MCF 10A (cell line): ENCODE results near the gene CPSF3. TPM values are rescaled to one million over a fixed set of nuclear protein-coding genes. Genes with fewer than 3 reads are reported as not detected.

Experiments
- BruUV-seq: library from RNA; stranded (reverse); fragments of 400-500 nt; replicated peaks from 2 replicates; lab custom pipeline; 2021; lab: Mats Ljungman, UMichigan
- CTCF ChIA-PET: fragments of 300-600 bp; sonication (Branson Sonifier 250); formaldehyde crosslinking; extraction: SDS; loops from one replicate; lab custom pipeline; 2021; ENCODE audit warnings: antibody characterized with exemption, inconsistent platforms; lab: Yijun Ruan, JAX
- POLR2A ChIA-PET: fragments of 300-600, 350-650 bp; sonication (Branson Sonifier 250); formaldehyde crosslinking; extraction: SDS; loops from one replicate; lab custom pipeline; 2020; ENCODE audit warnings: antibody characterized with exemption, inconsistent platforms; lab: Yijun Ruan, JAX
- DNase-seq: peaks from one replicate; pipeline ENCODE4 v3.0.0-alpha.2; 2018; ENCODE audit not compliant: unreplicated experiment
- H3K27ac Mint-ChIP-seq: one replicate; pipeline ENCODE4 v1.8.0; 2022; ENCODE audit warnings: mild to moderate bottlenecking, low read depth, mixed read lengths; ENCODE audit not compliant: unreplicated experiment
- H3K27me3 Mint-ChIP-seq: one replicate; pipeline ENCODE4 v1.8.0; 2022; ENCODE audit warnings: mixed read lengths; ENCODE audit not compliant: insufficient read depth, unreplicated experiment
- H3K36me3 Mint-ChIP-seq: one replicate; pipeline ENCODE4 v1.8.0; 2022; ENCODE audit warnings: mild to moderate bottlenecking, moderate library complexity, mixed read lengths; ENCODE audit not compliant: insufficient read depth, unreplicated experiment
- H3K4me1 Mint-ChIP-seq: one replicate; pipeline ENCODE4 v1.8.0; 2022; ENCODE audit warnings: mixed read lengths; ENCODE audit not compliant: insufficient read depth, unreplicated experiment
- H3K4me3 Mint-ChIP-seq: one replicate; pipeline ENCODE4 v1.8.0; 2022; ENCODE audit warnings: mild to moderate bottlenecking, moderate library complexity, mixed read lengths; ENCODE audit not compliant: unreplicated experiment
- H3K9me3 Mint-ChIP-seq: one replicate; pipeline ENCODE4 v1.8.0; 2022; ENCODE audit warnings: mixed read lengths; ENCODE audit not compliant: unreplicated experiment
- intact Hi-C: fragments of 100-400 bp; cut with micrococcal nuclease; formaldehyde crosslinking; loops from 2 replicates; pipeline ENCODE4 v1.14.1; 2022
- total RNA-seq: library from RNA; stranded (reverse); gene quantifications from 2 replicates; pipeline ENCODE4 v1.2.3, GENCODE V29; 2022
- TF ChIP-seq, protein P1 (sequence below): fragments of 200-600 bp; IDR thresholded peaks from one replicate; pipeline ENCODE4 v1.8.0; 2022; ENCODE audit warnings: antibody characterized with exemption, mild to moderate bottlenecking; ENCODE audit not compliant: unreplicated experiment

CPSF3 gene
- total RNA-seq, 1 experiment from 2014 or later, result 51.0 TPM

DNA sequence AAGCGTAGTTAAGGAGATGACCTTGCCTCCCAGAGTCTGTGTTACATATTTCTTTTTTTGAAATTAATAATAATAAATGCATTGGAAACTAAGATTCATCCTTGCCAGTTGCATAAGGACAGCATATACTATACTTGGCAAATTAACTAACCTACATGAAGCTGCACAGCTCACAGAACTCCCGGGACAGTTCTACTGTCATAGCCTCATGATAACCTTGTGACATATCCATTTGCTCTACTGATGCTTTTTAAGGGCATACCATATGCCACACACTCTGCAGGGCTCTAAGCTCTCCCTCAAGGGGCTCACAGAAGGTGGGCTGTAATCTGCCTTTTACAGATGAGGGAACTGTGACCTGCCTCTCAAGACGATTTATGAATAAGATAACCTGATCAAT is 3.9 kb upstream of the CPSF3 start:
- Mint-ChIP-seq H3K4me3 (no peak overlapping the region), H3K4me1 (peaks cover 29% of the 10 kb centered on the region), H3K27ac (no peak overlapping the region), H3K36me3 (peaks cover 43% of the 10 kb centered on the region), H3K27me3 (no peaks in the 10 kb centered on the region), H3K9me3 (no peaks in the 10 kb centered on the region)
- no peak for DNase-seq
- TF ChIP-seq, protein P1, sequence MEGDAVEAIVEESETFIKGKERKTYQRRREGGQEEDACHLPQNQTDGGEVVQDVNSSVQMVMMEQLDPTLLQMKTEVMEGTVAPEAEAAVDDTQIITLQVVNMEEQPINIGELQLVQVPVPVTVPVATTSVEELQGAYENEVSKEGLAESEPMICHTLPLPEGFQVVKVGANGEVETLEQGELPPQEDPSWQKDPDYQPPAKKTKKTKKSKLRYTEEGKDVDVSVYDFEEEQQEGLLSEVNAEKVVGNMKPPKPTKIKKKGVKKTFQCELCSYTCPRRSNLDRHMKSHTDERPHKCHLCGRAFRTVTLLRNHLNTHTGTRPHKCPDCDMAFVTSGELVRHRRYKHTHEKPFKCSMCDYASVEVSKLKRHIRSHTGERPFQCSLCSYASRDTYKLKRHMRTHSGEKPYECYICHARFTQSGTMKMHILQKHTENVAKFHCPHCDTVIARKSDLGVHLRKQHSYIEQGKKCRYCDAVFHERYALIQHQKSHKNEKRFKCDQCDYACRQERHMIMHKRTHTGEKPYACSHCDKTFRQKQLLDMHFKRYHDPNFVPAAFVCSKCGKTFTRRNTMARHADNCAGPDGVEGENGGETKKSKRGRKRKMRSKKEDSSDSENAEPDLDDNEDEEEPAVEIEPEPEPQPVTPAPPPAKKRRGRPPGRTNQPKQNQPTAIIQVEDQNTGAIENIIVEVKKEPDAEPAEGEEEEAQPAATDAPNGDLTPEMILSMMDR, result no peak
- intact Hi-C loops, result no loop called here
- ChIA-PET POLR2A (interaction anchor here (1.3 kb wide), 1 partner anchor 32 kb away, joined by 5 read pairs; no protein-coding TSS in a partner anchor), CTCF (no interaction called here)
- BruUV-seq, result no TSS peak

DNA sequence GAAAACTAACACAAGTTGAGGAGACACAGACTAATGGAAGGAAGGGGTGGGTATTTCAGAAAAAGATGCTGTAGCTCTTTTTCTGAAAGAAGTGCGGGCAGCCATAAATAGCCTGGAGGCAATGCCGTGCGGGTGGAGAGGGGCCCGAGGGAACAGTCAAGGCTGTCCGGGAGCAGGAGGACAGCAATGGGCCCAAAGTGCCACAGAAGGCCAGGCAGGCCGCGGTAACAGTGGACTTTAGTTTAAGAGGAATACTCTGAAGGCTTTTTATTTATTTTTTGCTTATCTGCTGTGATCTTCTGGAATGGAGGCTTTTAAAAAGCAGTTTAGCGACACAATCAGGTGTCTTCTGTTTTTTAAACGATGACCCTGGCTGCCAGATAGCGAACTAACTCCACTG is 3.0 kb upstream of the CPSF3 start:
- DNase-seq, result no peak
- intact Hi-C loops, result no loop called here
- Mint-ChIP-seq H3K36me3 (peaks cover 36% of the 10 kb centered on the region), H3K4me1 (peaks cover 29% of the 10 kb centered on the region), H3K9me3 (no peaks in the 10 kb centered on the region), H3K27me3 (no peaks in the 10 kb centered on the region), H3K27ac (no peak overlapping the region), H3K4me3 (no peak overlapping the region)
- ChIA-PET POLR2A (interaction anchor here (1.3 kb wide), 1 partner anchor 33 kb away, joined by 5 read pairs; no protein-coding TSS in a partner anchor), CTCF (interaction anchor here (0.8 kb wide), 1 partner anchor 381 kb away, joined by 4 read pairs; no protein-coding TSS in a partner anchor)
- no TSS peak for BruUV-seq
- TF ChIP-seq, protein P1, result no peak

DNA sequence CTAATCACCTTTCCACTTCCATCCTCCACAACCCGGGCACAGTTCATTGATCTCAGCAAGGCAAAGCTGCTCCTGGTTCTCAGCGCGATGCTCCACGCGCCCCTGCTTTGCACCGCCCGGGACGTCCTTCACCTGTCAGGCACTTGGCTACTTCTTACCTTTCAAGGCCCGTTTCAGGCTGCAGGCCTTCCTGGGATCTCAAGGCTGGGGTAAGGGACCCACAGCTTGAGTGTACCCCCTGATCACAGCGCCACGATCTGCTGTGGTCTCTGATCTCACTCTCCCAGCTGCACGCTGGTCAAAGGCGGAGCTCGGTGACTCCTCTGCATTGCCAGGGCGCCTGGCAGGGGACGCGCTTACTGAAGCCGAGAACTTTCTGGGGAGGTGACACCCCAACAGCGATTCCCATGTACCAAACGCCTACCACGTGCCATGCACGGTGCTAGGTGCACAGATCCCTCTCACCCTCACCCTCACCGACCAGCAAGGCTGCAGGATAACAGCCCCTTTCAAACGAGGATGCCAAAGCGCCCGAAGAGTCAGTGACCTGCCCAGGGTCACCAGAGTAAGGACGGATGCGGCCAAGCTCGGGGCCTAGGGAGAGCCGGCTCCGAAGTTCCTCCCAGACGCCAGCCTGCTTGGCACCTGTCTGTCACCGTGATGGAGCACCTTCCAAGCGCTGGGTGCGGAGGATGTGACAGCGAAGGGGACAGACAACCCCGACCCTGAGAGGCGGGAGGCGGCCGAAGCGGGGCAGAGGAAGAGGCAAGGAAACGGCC is 944 bp upstream of the CPSF3 start:
- ChIA-PET CTCF (interaction anchor here (0.6 to 3.0 kb wide), 9 partner anchors 9 to 1177 kb away, joined by 3 to 15 read pairs (median 3); partner anchors contain the start of gene ASAP2), POLR2A (interaction anchor here (0.6 to 4.3 kb wide), 26 partner anchors 7 to 421 kb away, joined by 3 to 44 read pairs (median 6); partner anchors contain the start of genes ADAM17, ASAP2, IAH1 and MBOAT2)
- Mint-ChIP-seq H3K27ac (peak overlapping the region; percentile 94), H3K36me3 (peaks cover 24% of the 10 kb centered on the region), H3K27me3 (no peaks in the 10 kb centered on the region), H3K4me3 (no peak overlapping the region), H3K9me3 (no peaks in the 10 kb centered on the region), H3K4me1 (peaks cover 20% of the 10 kb centered on the region)
- TF ChIP-seq, protein P1, result no peak
- peak; percentile 48 for DNase-seq
- intact Hi-C loops, result loop anchor here (2.0 kb wide), 1 partner anchor 280 kb away; no protein-coding TSS in a partner anchor
- TSS peak; percentile 40 for BruUV-seq

DNA sequence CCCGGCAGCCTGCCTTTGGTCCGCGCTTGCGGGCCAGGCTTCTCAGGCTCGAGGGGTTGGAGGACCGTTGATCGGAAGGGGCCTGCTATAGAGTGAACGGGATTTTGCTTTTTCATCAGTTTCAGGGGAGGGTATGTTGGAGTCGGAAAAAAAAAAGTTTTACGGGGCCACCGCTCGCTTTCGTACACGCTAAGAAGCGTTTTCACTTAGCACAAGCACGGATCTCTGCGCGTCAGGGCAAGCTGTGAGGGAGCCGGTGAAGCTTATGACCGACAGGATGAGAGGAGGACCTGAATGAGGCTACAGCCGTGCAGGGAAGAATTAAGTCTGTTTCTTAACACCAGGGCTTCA is 443 bp downstream of the CPSF3 start:
- no peak for DNase-seq
- Mint-ChIP-seq H3K9me3 (no peaks in the 10 kb centered on the region), H3K4me3 (no peak overlapping the region), H3K27me3 (no peaks in the 10 kb centered on the region), H3K27ac (peak overlapping the region; percentile 94), H3K4me1 (peaks cover 20% of the 10 kb centered on the region), H3K36me3 (peaks cover 12% of the 10 kb centered on the region)
- POLR2A ChIA-PET, result interaction anchor here (0.6 to 4.3 kb wide), 13 partner anchors 15 to 588 kb away, joined by 3 to 44 read pairs (median 7); partner anchors contain the start of genes ADAM17 and YWHAQ
- BruUV-seq, result TSS peak; percentile 72
- intact Hi-C loops, result loop anchor here (2.0 kb wide), 1 partner anchor 281 kb away; no protein-coding TSS in a partner anchor
- TF ChIP-seq, protein P1, result no peak
- CTCF ChIA-PET, result interaction anchor here (0.6 to 3.0 kb wide), 6 partner anchors 23 to 359 kb away, joined by 3 to 15 read pairs (median 5); partner anchors contain the start of gene ASAP2
